ENCODE measurements around the gene ASB16. TPM values are rescaled to one million over a fixed set of nuclear protein-coding genes. Genes with fewer than 3 reads are reported as not detected.
A peak's percentile ranks its signal among the peaks of the same experiment; 100 is the strongest.

Gene ASB16
- total and polyA plus RNA-seq, 9 of the 15 experiments (the other 6 are each of a cell fraction or from before 2014, with no cell fraction given), result 0.03 to 0.07 TPM; not detected in 7

GRCh38 chr17:44132275-44132821 is 38.2 kb upstream of the ASB16 start (continued):
- TF ChIP-seq PRDM10 (IDR thresholded peaks at IDR 0.05; ENCODE audit: partially characterized antibody) (peak; percentile 56), U2AF1 (optimal IDR thresholded peaks at IDR 0.05; ENCODE audit: low read depth, low read length) (no peak), ARID2 (IDR thresholded peaks at IDR 0.05) (no peak), IFI16 (CRISPR knock-in tag; IDR thresholded peaks at IDR 0.05) (no peak), MAFG (tag; conservative IDR thresholded peaks at IDR 0.05) (no peak), STAG1 (CRISPR knock-in tag; IDR thresholded peaks at IDR 0.05; ENCODE audit: borderline replicate concordance) (no peak), HEY1 (CRISPR knock-in tag; IDR thresholded peaks at IDR 0.05; ENCODE audit: borderline replicate concordance) (no peak), ZBTB43 (CRISPR knock-in tag; IDR thresholded peaks at IDR 0.05) (no peak), ZNF212 (CRISPR knock-in tag; IDR thresholded peaks at IDR 0.05) (no peak), ZNF695 (CRISPR knock-in tag; IDR thresholded peaks at IDR 0.05) (no peak), L3MBTL2 (IDR thresholded peaks at IDR 0.05) (peak; percentile 66), ARID3A (IDR thresholded peaks at IDR 0.05; ENCODE audit: borderline replicate concordance, low read depth, low read length) (0 out of 2 replicates have a peak, but pooled peaks have one; percentile 55), TFE3 (CRISPR knock-in tag; IDR thresholded peaks at IDR 0.05) (no peak), NRF1 (conservative IDR thresholded peaks at IDR 0.05 in 1 of 2, IDR thresholded peaks at IDR 0.05 in 1 of 2) (0 out of 4 replicates have a peak, but pooled peaks of 1 of the 2 experiments have one; percentile 9), SMARCB1 (IDR thresholded peaks at IDR 0.05; ENCODE audit: insufficient read length, low read depth) (no peak), SMARCA4 (IDR thresholded peaks at IDR 0.05) (peak; percentile 92), ZKSCAN1 (IDR thresholded peaks at IDR 0.05; ENCODE audit: low read depth, low read length) (no peak), GATAD2A (IDR thresholded peaks at IDR 0.05) (no peak), PHF20 (IDR thresholded peaks at IDR 0.05; ENCODE audit: partially characterized antibody) (no peak), ZBTB34 (CRISPR knock-in tag; IDR thresholded peaks at IDR 0.05) (no peak)
